HG03280 (cell line): Measurements from ENCODE around the gene BAZ1B.
"Not testable (repeated sequence)": the region's sequence is repeated elsewhere in the genome, so short reads cannot be mapped to it uniquely, and the experiment has no call there.

ENCODE experiments used
- ATAC-seq: cut with Tn5 transposase; IDR thresholded peaks from one replicate; pipeline ENCODE4 v1.9.1; 2021; ENCODE audit warnings: mild to moderate bottlenecking, moderate library complexity; ENCODE audit not compliant: unreplicated experiment

BAZ1B gene

GRCh38 chr7:73504017-73504416 is 18.1 kb downstream of the BAZ1B start:
- no peak for ATAC-seq

- no peak for ATAC-seq
These were observed 18.9 kb downstream of the BAZ1B start for GRCh38 chr7:73503229-73503628.

GRCh38 chr7:73496626-73497025 is 25.5 kb downstream of the BAZ1B start:
- no peak for ATAC-seq

GRCh38 chr7:73495507-73495906 is 26.6 kb downstream of the BAZ1B start:
- ATAC-seq, result not testable (repeated sequence)

- no peak for ATAC-seq
These were observed 32.1 kb downstream of the BAZ1B start for GRCh38 chr7:73489976-73490375.

GRCh38 chr7:73487486-73487885 is 34.6 kb downstream of the BAZ1B start:
- no peak for ATAC-seq

- no peak for ATAC-seq
These were observed 38.9 kb downstream of the BAZ1B start for GRCh38 chr7:73483171-73483570.

- ATAC-seq, result no peak
These were observed 39.3 kb downstream of the BAZ1B start for GRCh38 chr7:73482746-73483145.

GRCh38 chr7:73481521-73481920 is 40.6 kb downstream of the BAZ1B start:
- not testable (repeated sequence) for ATAC-seq

GRCh38 chr7:73478549-73478948 is 43.5 kb downstream of the BAZ1B start:
- ATAC-seq, result no peak

- no peak for ATAC-seq
These were observed 44.7 kb downstream of the BAZ1B start for GRCh38 chr7:73477376-73477775.

- no peak for ATAC-seq
These were observed 51.9 kb downstream of the BAZ1B start for GRCh38 chr7:73470208-73470607.

- ATAC-seq, result not testable (repeated sequence)
These were observed 55.0 kb downstream of the BAZ1B start for GRCh38 chr7:73467046-73467445.

GRCh38 chr7:73466112-73466511 is 56.0 kb downstream of the BAZ1B start:
- ATAC-seq, result no peak

GRCh38 chr7:73463966-73464365 is 58.1 kb downstream of the BAZ1B start:
- ATAC-seq, result no peak

GRCh38 chr7:73463260-73463659 is 58.8 kb downstream of the BAZ1B start:
- no peak for ATAC-seq

GRCh38 chr7:73461782-73462285 is 60.3 kb downstream of the BAZ1B start:
- no peak for ATAC-seq

GRCh38 chr7:73454424-73454823 is 67.7 kb downstream of the BAZ1B start:
- ATAC-seq, result no peak

- no peak for ATAC-seq
These were observed 69.0 kb downstream of the BAZ1B start for GRCh38 chr7:73452999-73453635.

- no peak for ATAC-seq
These were observed 70.2 kb downstream of the BAZ1B start for GRCh38 chr7:73451780-73452398.

- no peak for ATAC-seq
These were observed 72.7 kb downstream of the BAZ1B start for GRCh38 chr7:73449422-73449821.

GRCh38 chr7:73448609-73449008 is 73.5 kb downstream of the BAZ1B start:
- no peak for ATAC-seq
